A673 (cell line): ENCODE measurements around the gene SLC2A9.

Source experiments
- CTCF ChIP-seq: fragments of 300-800, 200-600 bp; sonication (generic); conservative IDR thresholded peaks from 2 replicates; pipeline ENCODE4 v1.5.1; 2017; ENCODE audit warnings: low read depth, mild to moderate bottlenecking, antibody characterized with exemption, low read length, moderate library complexity, mixed read lengths
- EZH2 ChIP-seq: fragments of 200-600 bp; sonication (generic); IDR thresholded peaks from 2 replicates; pipeline ENCODE4 v1.6.1; 2017; ENCODE audit warnings: borderline replicate concordance, low read depth, mild to moderate bottlenecking, mixed read lengths, antibody characterized with exemption, low read length; ENCODE audit not compliant: poor library complexity, severe bottlenecking

- no peak for TF ChIP-seq CTCF
- TF ChIP-seq EZH2, result no peak
These were observed 30.3 kb upstream of the SLC2A9 start for GRCh38 chr4:10051517-10052135.
